Testis (tissue), 3 donors: Measurements from ENCODE around the gene FITM1. TPM values are rescaled to one million over a fixed set of nuclear protein-coding genes. Genes with fewer than 3 reads are reported as not detected.

Source experiments
- DNase-seq: peaks from one replicate; pipeline ENCODE4 v3.0.0-alpha.2; 2019
- H3K27ac ChIP-seq, 2 donors: fragments of 200-600 bp; sonication (generic); one replicate each; pipeline ENCODE4 v1.5.1; 2019
- H3K27me3 ChIP-seq: fragments of 200-600 bp; sonication (generic); one replicate; pipeline ENCODE4 v1.5.1; 2019
- H3K36me3 ChIP-seq: fragments of 200-600 bp; sonication (generic); one replicate; pipeline ENCODE4 v1.5.1; 2017; ENCODE audit warnings: low read depth; ENCODE audit errors: missing control alignments
- H3K4me1 ChIP-seq: fragments of 200-600 bp; sonication (generic); one replicate; pipeline ENCODE4 v1.5.1; 2019
- H3K4me3 ChIP-seq, 2 donors: fragments of 200-600 bp; sonication (generic); one replicate each; pipeline ENCODE4 v1.5.1; 2017 to 2019
- H3K9me3 ChIP-seq: fragments of 200-600 bp; sonication (generic); one replicate; pipeline ENCODE4 v1.5.1; 2017
- CTCF ChIP-seq, 3 experiments: fragments of 450-650 bp in 2 of 3; fragments of 200-600 bp in 1 of 3; sonication (generic) in 1 of 3; IDR thresholded peaks; one replicate each; pipeline ENCODE4 v1.5.1; 2016 to 2019; ENCODE audit warnings: antibody characterized with exemption in 3 of 3, mild to moderate bottlenecking in 2 of 3, moderate library complexity in 1 of 3
- POLR2A ChIP-seq: fragments of 450-650 bp; IDR thresholded peaks from one replicate; pipeline ENCODE4 v1.6.1; 2017; ENCODE audit warnings: antibody characterized with exemption, mild to moderate bottlenecking, moderate library complexity
- WGBS, 2 donors: methylation state at CpG; one replicate each; pipeline ENCODE4 v1.1.5; 2018; 5-methylcytosine and 5-hydroxymethylcytosine counted together
- intact Hi-C: fragments of 100-400 bp; cut with DNase I; formaldehyde crosslinking; loops from one replicate; pipeline ENCODE4 v1.15.1; 2023; ENCODE audit warnings: low total_unique reads
- polyA plus RNA-seq: library from polyadenylated mRNA; stranded (reverse); fragments of 350-450 nt; fragmentation: Illumina TruSeq; extraction: RNeasy Lipid Tissue Mini Kit (QIAGEN cat#74804); gene quantifications from one replicate; pipeline ENCODE4 v1.2.3, GENCODE V29; 2014; ENCODE audit warnings: low read depth, low replicate concordance; ENCODE audit not compliant: insufficient read depth
- total RNA-seq, 2 donors: library from RNA; depleted of rRNA; stranded (reverse); fragments of >200 nt; gene quantifications; one replicate each; pipeline ENCODE4 v1.2.3, GENCODE V29; 2016

Gene FITM1
- total and polyA plus RNA-seq, 3 donors from 2014 or later: 2.2 to 3.7 (median 3.5) TPM

GRCh38 chr14:24123424-24124417 lies 6.7 kb upstream of the FITM1 start:
- Histone ChIP-seq H3K4me3 (no peak overlapping the region), H3K36me3 (no peaks in the 10 kb centered on the region), H3K9me3 (no peaks in the 10 kb centered on the region), H3K27me3 (no peaks in the 10 kb centered on the region), H3K4me1 (no peaks in the 10 kb centered on the region), H3K27ac (no peak overlapping the region)
- TF ChIP-seq POLR2A: no peak
- TF ChIP-seq CTCF (IDR thresholded peaks at IDR 0.05): no peak
- WGBS, 2 donors: 84 to 91% methylated on average over 9 of the region's 9 CpGs
- intact Hi-C loops: no loop called here
- no peak for DNase-seq

GRCh38 chr14:24126939-24127338 lies 3.5 kb upstream of the FITM1 start:
- no peak for TF ChIP-seq CTCF (IDR thresholded peaks at IDR 0.05)
- Histone ChIP-seq H3K27ac (no peak overlapping the region), H3K4me1 (peaks cover 9% of the 10 kb centered on the region), H3K9me3 (no peaks in the 10 kb centered on the region), H3K27me3 (no peaks in the 10 kb centered on the region), H3K36me3 (no peaks in the 10 kb centered on the region), H3K4me3 (no peak overlapping the region)
- DNase-seq: no peak
- intact Hi-C loops: no loop called here

GRCh38 chr14:24127673-24128072 lies 2.8 kb upstream of the FITM1 start:
- 86 to 96% methylated on average over 2 of the region's 2 CpGs for WGBS, 2 donors
- Histone ChIP-seq H3K27ac (no peak overlapping the region), H3K9me3 (no peaks in the 10 kb centered on the region), H3K27me3 (no peaks in the 10 kb centered on the region), H3K36me3 (no peaks in the 10 kb centered on the region), H3K4me3 (no peak overlapping the region), H3K4me1 (peaks cover 9% of the 10 kb centered on the region)
- no peak for DNase-seq
- TF ChIP-seq POLR2A (no peak), CTCF (IDR thresholded peaks at IDR 0.05) (no peak)
- intact Hi-C loops: no loop called here

GRCh38 chr14:24129410-24129998 lies 955 bp upstream of the FITM1 start:
- Histone ChIP-seq H3K9me3 (no peaks in the 10 kb centered on the region), H3K4me1 (peaks cover 9% of the 10 kb centered on the region), H3K27ac (no peak overlapping the region), H3K36me3 (no peaks in the 10 kb centered on the region), H3K4me3 (no peak overlapping the region), H3K27me3 (no peaks in the 10 kb centered on the region)
- DNase-seq: no peak
- no peak for TF ChIP-seq POLR2A
- no peak for TF ChIP-seq CTCF (IDR thresholded peaks at IDR 0.05)
- intact Hi-C loops: no loop called here
- 88 to 90% methylated on average over 8 of the region's 8 CpGs for WGBS, 2 donors
